ENCODE data around the gene CHMP2A. TPM values are rescaled to one million over a fixed set of nuclear protein-coding genes. Genes with fewer than 3 reads are reported as not detected.

CHMP2A gene
- polyA plus RNA-seq, 1 donor = 120 TPM

DNA sequence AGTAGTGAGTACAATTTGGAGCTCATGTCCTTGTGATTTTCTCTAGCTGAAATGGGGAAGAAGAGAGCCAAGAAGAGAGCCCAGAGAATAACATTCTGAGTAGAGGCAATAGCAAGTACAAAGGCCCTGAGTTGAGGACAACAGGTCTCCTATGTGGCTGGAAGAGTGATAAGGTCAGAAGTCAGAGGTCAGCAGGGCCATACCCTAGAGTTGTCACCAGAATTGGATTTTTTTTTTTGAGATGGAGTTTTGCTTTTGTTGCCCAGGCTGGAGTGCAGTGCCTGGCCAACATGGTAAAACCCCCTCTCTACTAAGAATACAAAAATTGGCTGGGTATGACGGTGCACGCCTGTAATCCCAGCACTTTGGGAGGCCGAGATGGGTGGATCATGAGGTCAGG, 19.0 kb downstream of the CHMP2A start:
- no peaks in the 10 kb centered on the region for H3K36me3 ChIP-seq (ENCODE audit: control insufficient read depth, insufficient read depth, low read length)
- WGBS (ENCODE audit: insufficient coverage, low lambda C conversion rate) = no CpG with 5 or more reads among the region's 3 CpGs
- DNase-seq = no peak
- no peak overlapping the region for H3K4me3 ChIP-seq (ENCODE audit: low read length)
- no peak overlapping the region for H3K27ac ChIP-seq (ENCODE audit: low read length)
- peaks cover 17% of the 10 kb centered on the region for H3K4me1 ChIP-seq (ENCODE audit: control insufficient read depth, insufficient read depth, low read length)
- H3K9me3 ChIP-seq (ENCODE audit: control insufficient read depth, low read depth, low read length) = no peaks in the 10 kb centered on the region
- peaks cover 8% of the 10 kb centered on the region for H3K27me3 ChIP-seq (ENCODE audit: control insufficient read depth, insufficient read depth, low read length)

- no peak overlapping the region for H3K4me3 ChIP-seq (ENCODE audit: low read length)
- no peaks in the 10 kb centered on the region for H3K4me1 ChIP-seq (ENCODE audit: control insufficient read depth, insufficient read depth, low read length)
- H3K9me3 ChIP-seq (ENCODE audit: control insufficient read depth, low read depth, low read length) = no peaks in the 10 kb centered on the region
- H3K27me3 ChIP-seq (ENCODE audit: control insufficient read depth, insufficient read depth, low read length) = no peaks in the 10 kb centered on the region
- WGBS (ENCODE audit: insufficient coverage, low lambda C conversion rate) = 100% methylated on average over 2 of the region's 10 CpGs
- no peaks in the 10 kb centered on the region for H3K36me3 ChIP-seq (ENCODE audit: control insufficient read depth, insufficient read depth, low read length)
- no peak for DNase-seq
- no peak overlapping the region for H3K27ac ChIP-seq (ENCODE audit: low read length)
Measured at GRCh38 chr19:58531034-58531840, 23.7 kb downstream of the CHMP2A start.

GRCh38 chr19:58529405-58529804, 25.5 kb downstream of the CHMP2A start:
- H3K4me3 ChIP-seq (ENCODE audit: low read length) = no peak overlapping the region
- no peaks in the 10 kb centered on the region for H3K4me1 ChIP-seq (ENCODE audit: control insufficient read depth, insufficient read depth, low read length)
- H3K36me3 ChIP-seq (ENCODE audit: control insufficient read depth, insufficient read depth, low read length) = no peaks in the 10 kb centered on the region
- DNase-seq = no peak
- WGBS (ENCODE audit: insufficient coverage, low lambda C conversion rate) = no CpG with 5 or more reads among the region's 3 CpGs
- H3K9me3 ChIP-seq (ENCODE audit: control insufficient read depth, low read depth, low read length) = no peaks in the 10 kb centered on the region
- no peak overlapping the region for H3K27ac ChIP-seq (ENCODE audit: low read length)
- H3K27me3 ChIP-seq (ENCODE audit: control insufficient read depth, insufficient read depth, low read length) = no peaks in the 10 kb centered on the region

- Histone ChIP-seq H3K27me3 (ENCODE audit: control insufficient read depth, insufficient read depth, low read length) (no peaks in the 10 kb centered on the region), H3K9me3 (ENCODE audit: control insufficient read depth, low read depth, low read length) (no peaks in the 10 kb centered on the region), H3K4me3 (ENCODE audit: low read length) (no peak overlapping the region), H3K4me1 (ENCODE audit: control insufficient read depth, insufficient read depth, low read length) (peaks cover 16% of the 10 kb centered on the region), H3K27ac (ENCODE audit: low read length) (no peak overlapping the region), H3K36me3 (ENCODE audit: control insufficient read depth, insufficient read depth, low read length) (no peaks in the 10 kb centered on the region)
- WGBS (ENCODE audit: insufficient coverage, low lambda C conversion rate) = no CpG with 5 or more reads among the region's 3 CpGs
- no peak for DNase-seq
Measured at GRCh38 chr19:58522709-58523108, 32.2 kb downstream of the CHMP2A start.

- Histone ChIP-seq H3K27ac (ENCODE audit: low read length) (peak overlapping the region; percentile 86), H3K36me3 (ENCODE audit: control insufficient read depth, insufficient read depth, low read length) (peaks cover 4% of the 10 kb centered on the region), H3K27me3 (ENCODE audit: control insufficient read depth, insufficient read depth, low read length) (no peaks in the 10 kb centered on the region), H3K9me3 (ENCODE audit: control insufficient read depth, low read depth, low read length) (no peaks in the 10 kb centered on the region), H3K4me1 (ENCODE audit: control insufficient read depth, insufficient read depth, low read length) (peaks cover 21% of the 10 kb centered on the region), H3K4me3 (ENCODE audit: low read length) (no peak overlapping the region)
- WGBS (ENCODE audit: insufficient coverage, low lambda C conversion rate) = 0% methylated on average over 1 of the region's 4 CpGs
- DNase-seq = no peak
Measured at GRCh38 chr19:58521651-58522050, 33.3 kb downstream of the CHMP2A start.

GRCh38 chr19:58520257-58520599, 34.7 kb downstream of the CHMP2A start:
- Histone ChIP-seq H3K4me1 (ENCODE audit: control insufficient read depth, insufficient read depth, low read length) (peaks cover 21% of the 10 kb centered on the region), H3K36me3 (ENCODE audit: control insufficient read depth, insufficient read depth, low read length) (peaks cover 13% of the 10 kb centered on the region), H3K27me3 (ENCODE audit: control insufficient read depth, insufficient read depth, low read length) (no peaks in the 10 kb centered on the region), H3K27ac (ENCODE audit: low read length) (peak overlapping the region; percentile 99), H3K4me3 (ENCODE audit: low read length) (peak overlapping the region; percentile 88), H3K9me3 (ENCODE audit: control insufficient read depth, low read depth, low read length) (no peaks in the 10 kb centered on the region)
- no peak for DNase-seq
- no CpG with 5 or more reads among the region's 7 CpGs for WGBS (ENCODE audit: insufficient coverage, low lambda C conversion rate)

- H3K4me3 ChIP-seq (ENCODE audit: low read length) = peak within 1 kb of the TSS; percentile 88
- peak; percentile 95 to 98 for DNase-seq
- WGBS (ENCODE audit: insufficient coverage, low lambda C conversion rate) = no CpG with 5 or more reads among the region's 87 CpGs
- H3K9me3 ChIP-seq (ENCODE audit: control insufficient read depth, low read depth, low read length) = no peaks in the 10 kb centered on the region
- H3K27ac ChIP-seq (ENCODE audit: low read length) = peak within 1 kb of the TSS; percentile 99
- H3K36me3 ChIP-seq (ENCODE audit: control insufficient read depth, insufficient read depth, low read length) = peaks cover 13% of the 10 kb centered on the region
- peaks cover 21% of the 10 kb centered on the region for H3K4me1 ChIP-seq (ENCODE audit: control insufficient read depth, insufficient read depth, low read length)
- no peaks in the 10 kb centered on the region for H3K27me3 ChIP-seq (ENCODE audit: control insufficient read depth, insufficient read depth, low read length)
Measured at GRCh38 chr19:58519355-58520256, 35.3 kb downstream of the CHMP2A start, which contains the start of gene ZBTB45. TSS of gene ZBTB45 (minus strand) at chr19:58519810. CDS start at chr19:58517673, 2,137 bp downstream.

GRCh38 chr19:58519087-58519354, 35.9 kb downstream of the CHMP2A start:
- DNase-seq = peak in 1 of 2 donors; percentile 56
- Histone ChIP-seq H3K9me3 (ENCODE audit: control insufficient read depth, low read depth, low read length) (no peaks in the 10 kb centered on the region), H3K36me3 (ENCODE audit: control insufficient read depth, insufficient read depth, low read length) (peaks cover 13% of the 10 kb centered on the region), H3K27ac (ENCODE audit: low read length) (peak overlapping the region; percentile 99), H3K4me1 (ENCODE audit: control insufficient read depth, insufficient read depth, low read length) (peaks cover 24% of the 10 kb centered on the region), H3K4me3 (ENCODE audit: low read length) (peak overlapping the region; percentile 88), H3K27me3 (ENCODE audit: control insufficient read depth, insufficient read depth, low read length) (no peaks in the 10 kb centered on the region)
- WGBS (ENCODE audit: insufficient coverage, low lambda C conversion rate) = no CpG with 5 or more reads among the region's 14 CpGs

GRCh38 chr19:58518256-58519086, 36.4 kb downstream of the CHMP2A start:
- no peaks in the 10 kb centered on the region for H3K27me3 ChIP-seq (ENCODE audit: control insufficient read depth, insufficient read depth, low read length)
- DNase-seq = peak in 1 of 2 donors; percentile 46
- peak overlapping the region; percentile 99 for H3K27ac ChIP-seq (ENCODE audit: low read length)
- peaks cover 13% of the 10 kb centered on the region for H3K36me3 ChIP-seq (ENCODE audit: control insufficient read depth, insufficient read depth, low read length)
- peaks cover 28% of the 10 kb centered on the region for H3K4me1 ChIP-seq (ENCODE audit: control insufficient read depth, insufficient read depth, low read length)
- WGBS (ENCODE audit: insufficient coverage, low lambda C conversion rate) = no CpG with 5 or more reads among the region's 22 CpGs
- peak overlapping the region; percentile 88 for H3K4me3 ChIP-seq (ENCODE audit: low read length)
- H3K9me3 ChIP-seq (ENCODE audit: control insufficient read depth, low read depth, low read length) = no peaks in the 10 kb centered on the region

Measured in large intestine (tissue), 3 donors.